ENCODE results near the gene ZNF366. TPM values are rescaled to one million over a fixed set of nuclear protein-coding genes. Genes with fewer than 3 reads are reported as not detected.

Gene ZNF366
- total RNA-seq, 4 donors from 2014 or later = 2.6 to 14.7 (median 3.8) TPM

DNA sequence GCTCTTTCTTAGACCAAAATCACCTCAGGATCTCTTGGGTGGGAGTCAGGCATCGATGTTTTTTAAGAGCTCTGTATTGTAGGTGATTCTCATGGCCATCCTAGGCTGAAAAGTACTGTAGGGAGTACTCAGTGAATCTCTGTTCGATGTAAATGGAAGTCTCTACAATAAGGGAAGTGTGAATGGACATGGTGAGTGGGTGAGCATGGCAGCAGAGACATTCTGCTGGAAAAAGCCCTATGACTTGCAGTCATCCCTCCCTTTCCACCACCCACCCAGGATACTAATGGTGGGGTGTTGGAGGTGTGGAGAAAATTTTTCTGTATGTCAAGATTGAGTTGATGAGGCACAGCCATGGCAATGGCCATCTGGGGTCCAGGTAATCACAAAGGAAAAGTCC lies 30.9 kb downstream of the ZNF366 start:
- TF ChIP-seq, protein P1, sequence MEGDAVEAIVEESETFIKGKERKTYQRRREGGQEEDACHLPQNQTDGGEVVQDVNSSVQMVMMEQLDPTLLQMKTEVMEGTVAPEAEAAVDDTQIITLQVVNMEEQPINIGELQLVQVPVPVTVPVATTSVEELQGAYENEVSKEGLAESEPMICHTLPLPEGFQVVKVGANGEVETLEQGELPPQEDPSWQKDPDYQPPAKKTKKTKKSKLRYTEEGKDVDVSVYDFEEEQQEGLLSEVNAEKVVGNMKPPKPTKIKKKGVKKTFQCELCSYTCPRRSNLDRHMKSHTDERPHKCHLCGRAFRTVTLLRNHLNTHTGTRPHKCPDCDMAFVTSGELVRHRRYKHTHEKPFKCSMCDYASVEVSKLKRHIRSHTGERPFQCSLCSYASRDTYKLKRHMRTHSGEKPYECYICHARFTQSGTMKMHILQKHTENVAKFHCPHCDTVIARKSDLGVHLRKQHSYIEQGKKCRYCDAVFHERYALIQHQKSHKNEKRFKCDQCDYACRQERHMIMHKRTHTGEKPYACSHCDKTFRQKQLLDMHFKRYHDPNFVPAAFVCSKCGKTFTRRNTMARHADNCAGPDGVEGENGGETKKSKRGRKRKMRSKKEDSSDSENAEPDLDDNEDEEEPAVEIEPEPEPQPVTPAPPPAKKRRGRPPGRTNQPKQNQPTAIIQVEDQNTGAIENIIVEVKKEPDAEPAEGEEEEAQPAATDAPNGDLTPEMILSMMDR (IDR thresholded peaks at IDR 0.05; ENCODE audit: low read depth) = no peak

- TF ChIP-seq, protein P1 (IDR thresholded peaks at IDR 0.05; ENCODE audit: low read depth) = no peak
These were observed 32.7 kb downstream of the ZNF366 start for GRCh38 chr5:72474516-72474915.

DNA sequence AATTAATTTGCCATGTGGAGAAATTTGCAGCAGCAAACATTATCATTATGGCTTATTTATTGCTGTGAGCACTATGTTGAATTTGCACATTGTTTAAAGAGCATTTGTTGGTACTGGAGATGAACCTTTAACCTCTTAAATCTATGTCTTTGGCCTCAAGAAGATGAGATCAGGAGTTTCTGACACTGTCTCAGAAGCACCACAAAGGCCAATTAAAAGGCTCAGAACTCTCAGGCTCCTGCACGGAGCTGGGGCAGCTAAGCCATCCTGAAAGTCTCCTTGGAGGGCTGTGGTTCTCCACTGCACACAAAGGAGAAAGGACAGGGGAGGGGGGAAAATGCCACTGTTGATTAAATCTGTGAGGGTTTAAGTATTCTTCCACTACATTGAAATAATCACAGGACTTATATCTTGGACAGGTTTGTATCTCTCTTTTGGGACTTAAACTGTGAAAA lies 33.1 kb downstream of the ZNF366 start:
- TF ChIP-seq, protein P1 (IDR thresholded peaks at IDR 0.05; ENCODE audit: low read depth) = no peak

DNA sequence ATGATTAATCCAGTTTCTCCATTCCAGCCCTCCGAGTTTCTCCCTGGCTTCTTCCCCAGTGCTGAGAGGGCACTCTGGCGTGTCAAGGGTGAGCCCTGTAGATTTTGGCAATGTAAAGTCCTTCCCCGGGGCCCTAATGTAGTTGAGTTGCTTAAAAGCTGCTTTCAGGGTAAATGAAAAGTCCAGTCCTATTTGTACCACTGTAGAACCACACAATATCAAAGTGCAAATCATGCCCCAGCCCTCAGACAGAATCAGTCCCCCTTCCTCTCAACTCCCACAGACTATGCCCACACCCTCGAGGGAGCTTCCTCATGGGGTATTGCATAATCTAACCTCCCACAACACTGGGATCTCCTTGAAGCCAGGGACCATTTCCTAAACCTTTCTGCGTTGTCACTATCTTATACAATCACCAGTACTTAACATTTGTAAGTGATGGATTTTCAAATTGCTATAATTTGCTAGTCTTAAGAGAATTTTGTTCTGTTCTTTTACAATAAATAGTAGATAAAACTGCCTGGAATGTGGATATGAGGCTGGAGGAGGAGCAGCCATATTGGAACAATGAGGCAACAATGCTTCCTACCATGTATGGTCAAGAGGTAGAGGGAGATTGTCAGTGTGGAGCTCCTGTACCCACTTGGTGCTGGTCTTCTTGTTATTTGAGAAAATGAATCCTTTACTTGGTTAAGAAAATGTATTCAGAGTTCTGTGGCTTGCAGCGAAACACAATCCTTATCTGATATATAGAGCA lies 34.4 kb downstream of the ZNF366 start:
- TF ChIP-seq, protein P1 (IDR thresholded peaks at IDR 0.05; ENCODE audit: low read depth) = no peak

DNA sequence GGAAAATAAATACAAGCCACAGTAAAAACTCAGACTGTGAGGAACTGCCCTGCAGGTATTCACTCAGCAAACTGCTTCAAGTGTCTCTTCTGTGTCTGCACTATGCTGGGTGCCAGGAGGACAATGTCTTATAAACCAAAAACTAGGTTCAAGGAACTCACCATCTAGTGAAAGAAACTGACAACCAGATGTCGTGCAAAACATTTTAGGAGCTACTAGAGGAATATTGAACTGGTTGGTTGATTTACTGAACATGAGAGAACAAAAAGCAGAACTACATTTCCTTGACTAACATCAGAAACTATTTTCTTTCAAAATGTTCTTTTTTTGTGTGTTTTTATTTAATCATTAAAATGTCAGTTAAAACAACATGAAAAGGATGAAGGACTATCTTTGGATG lies 35.2 kb downstream of the ZNF366 start:
- TF ChIP-seq, protein P1 (IDR thresholded peaks at IDR 0.05; ENCODE audit: low read depth) = no peak

DNA sequence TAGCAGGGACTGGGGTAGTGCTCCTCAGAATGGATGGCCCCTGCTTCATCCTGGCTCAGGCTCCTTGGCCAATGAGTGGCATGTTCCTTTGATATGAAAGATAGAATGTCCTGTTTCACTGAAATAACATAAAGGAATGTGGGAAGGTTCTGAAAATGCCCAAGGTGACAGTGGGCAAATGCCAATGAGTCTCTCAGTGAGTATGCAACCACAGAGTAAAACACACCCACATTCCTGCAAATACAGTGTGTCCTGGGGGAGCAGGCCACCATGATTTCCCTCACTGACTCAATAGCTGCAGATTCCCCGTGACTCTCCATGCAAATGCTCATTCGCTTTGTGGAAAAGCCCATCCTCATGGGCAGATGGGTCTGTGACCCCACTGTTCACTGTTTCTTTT lies 36.4 kb downstream of the ZNF366 start:
- TF ChIP-seq, protein P1 (IDR thresholded peaks at IDR 0.05; ENCODE audit: low read depth) = no peak

GRCh38 chr5:72468606-72469005 lies 38.6 kb downstream of the ZNF366 start:
- TF ChIP-seq, protein P1 (IDR thresholded peaks at IDR 0.05; ENCODE audit: low read depth) = no peak

All from subcutaneous adipose tissue (tissue), 4 donors.